ENCODE results near the gene DMTF1. TPM values are rescaled to one million over a fixed set of nuclear protein-coding genes. Genes with fewer than 3 reads are reported as not detected.
A peak's percentile ranks its signal among the peaks of the same experiment; 100 is the strongest.

DMTF1 gene
- total and polyA plus RNA-seq, 9 of the 15 experiments (the other 6 are each of a cell fraction or from before 2014, with no cell fraction given) = 25.7 to 208 (median 74.7) TPM

GRCh38 chr7:87148332-87148955 is 3.8 kb upstream of the DMTF1 start (continued):
- TF ChIP-seq ZNF384 (IDR thresholded peaks at IDR 0.05; ENCODE audit: low read depth, low read length) (peak; percentile 49; the same call in 1 of the 2 replicates), SNIP1 (IDR thresholded peaks at IDR 0.05; ENCODE audit: low read depth) (0 out of 2 replicates have a peak, but pooled peaks have one; percentile 28), MEF2A (IDR thresholded peaks at IDR 0.05; ENCODE audit: control insufficient read depth, low read depth, low read length) (no peak), CBX2 (IDR thresholded peaks at IDR 0.05; ENCODE audit: insufficient read depth, low read length, poor library complexity, severe bottlenecking) (no peak), CTCF (IDR thresholded peaks at IDR 0.05 in 2 of 3, conservative IDR thresholded peaks at IDR 0.05 in 1 of 3; ENCODE audit: insufficient read depth in 2 of 3, low read depth in 1 of 3, low read length in 3 of 3) (peak; percentile 66 to 95 (median 68); a peak in 5 of 6 replicates), REST (IDR thresholded peaks at IDR 0.05; ENCODE audit: borderline replicate concordance) (peak; percentile 94), REST (CRISPR knock-in tag; IDR thresholded peaks at IDR 0.05; ENCODE audit: low read depth) (no peak), GTF2F1 (IDR thresholded peaks at IDR 0.05; ENCODE audit: low read depth, low read length) (no peak), LEF1 (IDR thresholded peaks at IDR 0.05) (0 out of 2 replicates have a peak, but pooled peaks have one; percentile 7), MBD2 (IDR thresholded peaks at IDR 0.05; ENCODE audit: borderline replicate concordance, low read depth) (no peak), PRPF4 (IDR thresholded peaks at IDR 0.05; ENCODE audit: insufficient read depth, low read depth, low read length, poor library complexity, severe bottlenecking) (no peak), PTRF (tag; IDR thresholded peaks at IDR 0.05) (no peak)

Data from K562 (cell line).